SIG-M5 treated with dmso at 0.1 percent for 504 hours (cell line): ENCODE results near the gene FDX2.
A peak's percentile ranks its signal among the peaks of the same experiment; 100 is the strongest.
"Not testable (repeated sequence)": the region's sequence is repeated elsewhere in the genome, so short reads cannot be mapped to it uniquely, and the experiment has no call there.

Experiments
- DNase-seq: peaks from one replicate; lab custom pipeline; 2025; ENCODE audit not compliant: unreplicated experiment; lab: John Stamatoyannopoulos, UW

The FDX2 gene

GRCh38 chr19:10284960-10285278 is 30.9 kb downstream of the FDX2 start:
- no peak for DNase-seq

GRCh38 chr19:10284065-10284959 is 31.5 kb downstream of the FDX2 start:
- DNase-seq: no peak

GRCh38 chr19:10283301-10284064 is 32.3 kb downstream of the FDX2 start:
- no peak for DNase-seq

GRCh38 chr19:10282043-10282442 is 33.8 kb downstream of the FDX2 start:
- not testable (repeated sequence) for DNase-seq

- DNase-seq: no peak
Observed at GRCh38 chr19:10279737-10280442, 35.9 kb downstream of the FDX2 start.

- DNase-seq: no peak
Observed at GRCh38 chr19:10278935-10279334, 36.9 kb downstream of the FDX2 start.

GRCh38 chr19:10277795-10278589 is 37.8 kb downstream of the FDX2 start:
- DNase-seq: no peak

GRCh38 chr19:10274589-10274988 is 41.2 kb downstream of the FDX2 start:
- DNase-seq: no peak

GRCh38 chr19:10271543-10272086 is 44.2 kb downstream of the FDX2 start:
- DNase-seq: no peak

GRCh38 chr19:10270616-10271394 is 45.0 kb downstream of the FDX2 start, which contains the start of gene ICAM1:
Gene ICAM1, plus strand, starts transcription at chr19:10271120. Its CDS starts 40 bp downstream, at chr19:10271160.
- DNase-seq: no peak

GRCh38 chr19:10270180-10270615 is 45.6 kb downstream of the FDX2 start:
- DNase-seq: peak; percentile 54

GRCh38 chr19:10269333-10270179 is 46.3 kb downstream of the FDX2 start:
- DNase-seq: peak; percentile 68

- DNase-seq: no peak
Observed at GRCh38 chr19:10268071-10268470, 47.7 kb downstream of the FDX2 start.

- no peak for DNase-seq
Observed at GRCh38 chr19:10266706-10267105, 49.1 kb downstream of the FDX2 start.

GRCh38 chr19:10262771-10263170 is 53.0 kb downstream of the FDX2 start:
- no peak for DNase-seq

GRCh38 chr19:10260141-10260584 is 55.7 kb downstream of the FDX2 start:
- no peak for DNase-seq
